ENCODE results near the gene PHF13. TPM values are rescaled to one million over a fixed set of nuclear protein-coding genes. Genes with fewer than 3 reads are reported as not detected.
"Not testable (repeated sequence)": the region's sequence is repeated elsewhere in the genome, so short reads cannot be mapped to it uniquely, and the experiment has no call there.

PHF13 gene
- total RNA-seq, 1 experiment from 2014 or later, result 55.8 TPM

DNA sequence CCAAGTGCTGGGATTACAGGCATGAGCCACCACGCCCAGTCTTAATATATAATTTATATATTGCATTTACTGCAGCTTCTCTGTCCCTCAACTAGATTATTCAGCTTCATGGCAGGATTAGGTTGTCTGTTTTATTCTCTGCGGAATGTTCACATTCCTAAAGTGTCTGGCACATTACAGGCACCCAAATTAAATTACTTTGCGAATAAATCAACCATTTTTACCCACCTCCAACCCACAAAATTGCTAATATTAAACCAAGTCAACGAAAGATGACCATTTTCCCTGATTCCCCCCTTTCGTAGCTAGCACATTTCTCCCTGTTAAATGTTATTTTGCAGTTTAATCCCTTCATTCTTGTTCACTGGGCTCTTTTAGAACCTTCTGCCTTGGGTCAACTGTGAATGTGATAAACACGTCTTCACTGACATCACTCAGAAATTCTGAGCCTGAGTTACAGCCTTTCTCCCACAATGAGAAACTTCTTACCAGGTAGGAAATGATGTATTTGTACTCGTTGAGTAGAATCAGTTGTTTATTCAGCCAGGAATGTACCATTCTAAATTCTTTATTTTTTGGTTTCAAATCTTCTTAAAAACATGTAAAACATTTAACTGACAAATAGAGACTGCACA, 47.0 kb downstream of the PHF13 start:
- no peaks in the 10 kb centered on the region for H3K27me3 ChIP-seq (ENCODE audit: insufficient read depth, low read length)
- no peak overlapping the region for H3K56ac ChIP-seq (ENCODE audit: insufficient read length, low read depth, low read length)
- no peak overlapping the region for H2BK20ac ChIP-seq (ENCODE audit: low read depth, low read length, poor library complexity, severe bottlenecking)
- no peaks in the 10 kb centered on the region for H4K20me1 ChIP-seq (ENCODE audit: control insufficient read depth, insufficient read depth, insufficient read length)
- 100% methylated on average over 2 of the region's 7 CpGs for WGBS (ENCODE audit: extremely low coverage, insufficient read length, low lambda C conversion rate)
- no peak overlapping the region for H2BK15ac ChIP-seq (ENCODE audit: low read depth, low read length)
- TF ChIP-seq, protein P1, sequence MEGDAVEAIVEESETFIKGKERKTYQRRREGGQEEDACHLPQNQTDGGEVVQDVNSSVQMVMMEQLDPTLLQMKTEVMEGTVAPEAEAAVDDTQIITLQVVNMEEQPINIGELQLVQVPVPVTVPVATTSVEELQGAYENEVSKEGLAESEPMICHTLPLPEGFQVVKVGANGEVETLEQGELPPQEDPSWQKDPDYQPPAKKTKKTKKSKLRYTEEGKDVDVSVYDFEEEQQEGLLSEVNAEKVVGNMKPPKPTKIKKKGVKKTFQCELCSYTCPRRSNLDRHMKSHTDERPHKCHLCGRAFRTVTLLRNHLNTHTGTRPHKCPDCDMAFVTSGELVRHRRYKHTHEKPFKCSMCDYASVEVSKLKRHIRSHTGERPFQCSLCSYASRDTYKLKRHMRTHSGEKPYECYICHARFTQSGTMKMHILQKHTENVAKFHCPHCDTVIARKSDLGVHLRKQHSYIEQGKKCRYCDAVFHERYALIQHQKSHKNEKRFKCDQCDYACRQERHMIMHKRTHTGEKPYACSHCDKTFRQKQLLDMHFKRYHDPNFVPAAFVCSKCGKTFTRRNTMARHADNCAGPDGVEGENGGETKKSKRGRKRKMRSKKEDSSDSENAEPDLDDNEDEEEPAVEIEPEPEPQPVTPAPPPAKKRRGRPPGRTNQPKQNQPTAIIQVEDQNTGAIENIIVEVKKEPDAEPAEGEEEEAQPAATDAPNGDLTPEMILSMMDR (conservative IDR thresholded peaks at IDR 0.05), result no peak
- no peak for DNase-seq
- no peak overlapping the region for H3K14ac ChIP-seq (ENCODE audit: insufficient read depth, low read length)
- Mint-ChIP-seq H3K9me3 (no peaks in the 10 kb centered on the region), H3K4me1 (no peaks in the 10 kb centered on the region), H3K4me3 (no peak overlapping the region), H3K27me3 (ENCODE audit: low read depth) (no peaks in the 10 kb centered on the region), H3K27ac (no peak overlapping the region; a peak in 2 of 7 replicates), H3K36me3 (ENCODE audit: insufficient read depth in 1 of 3, low read depth in 3 of 3) (peaks cover 24 to 33% (median 33%) of the 10 kb centered on the region in 3 experiments; a peak in 6 of 7 replicates)
- H3K9ac ChIP-seq (ENCODE audit: extremely low read depth, insufficient read length, low read length), result no peak overlapping the region
- no peak overlapping the region for H4K5ac ChIP-seq (ENCODE audit: insufficient read length, low read depth, low read length)
- no peak overlapping the region for H3K4me2 ChIP-seq (ENCODE audit: insufficient read depth, insufficient read length, low read length)
- H2BK120ac ChIP-seq (ENCODE audit: low read depth, low read length, poor library complexity, severe bottlenecking), result no peak overlapping the region
- no peaks in the 10 kb centered on the region for H3K4me1 ChIP-seq (ENCODE audit: insufficient read depth, low read length)
- H3K9me3 ChIP-seq (ENCODE audit: control insufficient read depth, low read depth, low read length), result no peaks in the 10 kb centered on the region
- H4K8ac ChIP-seq (replicated peaks; ENCODE audit: insufficient read length, low read depth, low read length), result no peak overlapping the region
- no peak overlapping the region for H3K23ac ChIP-seq (ENCODE audit: insufficient read length, low read depth, low read length)
- no peak overlapping the region for H2AFZ ChIP-seq (ENCODE audit: low read length)
- no peaks in the 10 kb centered on the region for H3K23me2 ChIP-seq (ENCODE audit: insufficient read length, low read depth, low read length, poor library complexity, severe bottlenecking)
- no peak overlapping the region for H2BK5ac ChIP-seq (ENCODE audit: insufficient read length, low read length)
- H3T11ph ChIP-seq (ENCODE audit: low read length), result no peak overlapping the region
- H3K79me2 ChIP-seq (ENCODE audit: insufficient read depth, low read length), result no peaks in the 10 kb centered on the region; the same call in 1 of the 2 replicates
- no peak overlapping the region for H4K91ac ChIP-seq (ENCODE audit: insufficient read length, low read depth, low read length)
- H3K27ac ChIP-seq (ENCODE audit: insufficient read length, low read depth, low read length), result no peak overlapping the region
- H3K18ac ChIP-seq (ENCODE audit: insufficient read length, low read depth, low read length), result no peak overlapping the region
- no peak overlapping the region for H2BK12ac ChIP-seq (ENCODE audit: insufficient read length, low read depth, low read length)
- H2AK5ac ChIP-seq (ENCODE audit: insufficient read length, low read length), result no peak overlapping the region
- peaks cover 4% of the 10 kb centered on the region for H3K79me1 ChIP-seq (ENCODE audit: insufficient read depth, low read depth, low read length, poor library complexity, severe bottlenecking)
- H3K4ac ChIP-seq (ENCODE audit: low read depth, low read length), result no peak overlapping the region

DNA sequence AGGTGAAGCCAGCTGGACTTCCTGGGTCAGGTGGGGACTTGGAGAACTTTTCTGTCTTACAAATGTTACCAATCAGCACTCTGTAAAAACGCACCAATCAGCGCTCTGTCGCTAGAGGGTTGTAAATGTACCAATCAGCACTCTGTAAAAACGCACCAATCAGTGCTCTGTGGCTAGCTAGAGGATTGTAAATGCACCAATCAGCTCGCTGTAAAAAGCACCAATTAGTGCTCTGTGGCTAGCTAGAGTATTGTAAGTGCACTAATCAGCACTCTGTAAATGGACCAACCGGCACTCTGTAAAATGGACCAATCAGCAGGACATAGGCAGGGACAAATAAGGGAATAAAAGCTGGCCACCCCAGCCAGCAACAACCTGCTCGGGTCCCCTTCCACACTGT, 48.9 kb downstream of the PHF13 start:
- H3T11ph ChIP-seq (ENCODE audit: low read length); H3K27ac Mint-ChIP-seq; H3K14ac ChIP-seq (ENCODE audit: insufficient read depth, low read length); H3K79me1 ChIP-seq (ENCODE audit: insufficient read depth, low read depth, low read length, poor library complexity, severe bottlenecking); H2BK20ac ChIP-seq (ENCODE audit: low read depth, low read length, poor library complexity, severe bottlenecking); H2BK15ac ChIP-seq (ENCODE audit: low read depth, low read length); H3K4me1 ChIP-seq (ENCODE audit: insufficient read depth, low read length); H2AK5ac ChIP-seq (ENCODE audit: insufficient read length, low read length); DNase-seq; H3K9me3 Mint-ChIP-seq; H3K23me2 ChIP-seq (ENCODE audit: insufficient read length, low read depth, low read length, poor library complexity, severe bottlenecking); H2BK120ac ChIP-seq (ENCODE audit: low read depth, low read length, poor library complexity, severe bottlenecking); H3K23ac ChIP-seq (ENCODE audit: insufficient read length, low read depth, low read length); H3K9me3 ChIP-seq (ENCODE audit: control insufficient read depth, low read depth, low read length); H3K27me3 Mint-ChIP-seq (ENCODE audit: low read depth); H3K27me3 ChIP-seq (ENCODE audit: insufficient read depth, low read length); H4K5ac ChIP-seq (ENCODE audit: insufficient read length, low read depth, low read length); H2AFZ ChIP-seq (ENCODE audit: low read length); H3K4me1 Mint-ChIP-seq; H2BK12ac ChIP-seq (ENCODE audit: insufficient read length, low read depth, low read length); H4K20me1 ChIP-seq (ENCODE audit: control insufficient read depth, insufficient read depth, insufficient read length); H3K9ac ChIP-seq (ENCODE audit: extremely low read depth, insufficient read length, low read length); H3K4me3 Mint-ChIP-seq; H3K27ac ChIP-seq (ENCODE audit: insufficient read length, low read depth, low read length); H3K4ac ChIP-seq (ENCODE audit: low read depth, low read length); H3K79me2 ChIP-seq (ENCODE audit: insufficient read depth, low read length); H3K18ac ChIP-seq (ENCODE audit: insufficient read length, low read depth, low read length); H2BK5ac ChIP-seq (ENCODE audit: insufficient read length, low read length); H3K4me2 ChIP-seq (ENCODE audit: insufficient read depth, insufficient read length, low read length); H4K91ac ChIP-seq (ENCODE audit: insufficient read length, low read depth, low read length); H3K56ac ChIP-seq (ENCODE audit: insufficient read length, low read depth, low read length); H4K8ac ChIP-seq (replicated peaks; ENCODE audit: insufficient read length, low read depth, low read length): not testable (repeated sequence)
- WGBS (ENCODE audit: extremely low coverage, insufficient read length, low lambda C conversion rate), result no CpG with 5 or more reads among the region's 7 CpGs
- peaks cover 38 to 51% (median 50%) of the 10 kb centered on the region in 3 experiments; a peak in 6 of 7 replicates for H3K36me3 Mint-ChIP-seq (ENCODE audit: insufficient read depth in 1 of 3, low read depth in 3 of 3)
